ENCODE data around the gene VSIR.

GRCh38 chr10:71788954-71789353 is 15.6 kb upstream of the VSIR start:
- no peak for TF ChIP-seq CTCF (IDR thresholded peaks at IDR 0.05; ENCODE audit: insufficient read depth, low read length)
- TF ChIP-seq POLR2AphosphoS5 (IDR thresholded peaks at IDR 0.05; ENCODE audit: low read depth) = no peak
- no peak for TF ChIP-seq REST (IDR thresholded peaks at IDR 0.05; ENCODE audit: insufficient replicate concordance, low read depth)
- no peak for TF ChIP-seq GABPA (IDR thresholded peaks at IDR 0.05; ENCODE audit: low read depth)
- no peak for TF ChIP-seq SPI1 (IDR thresholded peaks at IDR 0.05; ENCODE audit: borderline replicate concordance, low read depth)

Data from HL-60 (cell line).